ENCODE measurements around the gene RO60.

DNA sequence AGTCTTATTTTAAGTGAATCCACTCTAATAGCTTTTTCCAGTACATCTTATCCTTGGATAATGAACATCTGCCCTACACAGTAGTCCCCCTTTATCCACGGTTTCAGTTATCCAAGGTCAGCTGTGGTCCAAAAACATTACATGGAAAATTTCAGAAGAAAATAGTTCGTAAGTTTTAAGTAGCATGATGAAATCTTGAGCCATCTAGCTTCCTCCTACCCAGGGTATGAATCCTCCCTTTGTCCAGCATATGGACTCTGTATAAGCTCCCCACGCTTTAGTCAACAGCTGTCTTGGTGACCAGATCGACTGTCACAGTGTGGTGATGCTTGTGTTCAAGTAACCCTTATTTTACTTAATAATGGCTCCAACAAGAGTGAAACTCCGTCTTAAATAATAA lies 43.2 kb downstream of the RO60 start:
- TF ChIP-seq JUN (IDR thresholded peaks at IDR 0.05) (no peak), NR3C1 (IDR thresholded peaks at IDR 0.05) (no peak), MYC (IDR thresholded peaks at IDR 0.05; ENCODE audit: borderline replicate concordance, low read length) (no peak)
- TF ChIP-seq, protein P1, sequence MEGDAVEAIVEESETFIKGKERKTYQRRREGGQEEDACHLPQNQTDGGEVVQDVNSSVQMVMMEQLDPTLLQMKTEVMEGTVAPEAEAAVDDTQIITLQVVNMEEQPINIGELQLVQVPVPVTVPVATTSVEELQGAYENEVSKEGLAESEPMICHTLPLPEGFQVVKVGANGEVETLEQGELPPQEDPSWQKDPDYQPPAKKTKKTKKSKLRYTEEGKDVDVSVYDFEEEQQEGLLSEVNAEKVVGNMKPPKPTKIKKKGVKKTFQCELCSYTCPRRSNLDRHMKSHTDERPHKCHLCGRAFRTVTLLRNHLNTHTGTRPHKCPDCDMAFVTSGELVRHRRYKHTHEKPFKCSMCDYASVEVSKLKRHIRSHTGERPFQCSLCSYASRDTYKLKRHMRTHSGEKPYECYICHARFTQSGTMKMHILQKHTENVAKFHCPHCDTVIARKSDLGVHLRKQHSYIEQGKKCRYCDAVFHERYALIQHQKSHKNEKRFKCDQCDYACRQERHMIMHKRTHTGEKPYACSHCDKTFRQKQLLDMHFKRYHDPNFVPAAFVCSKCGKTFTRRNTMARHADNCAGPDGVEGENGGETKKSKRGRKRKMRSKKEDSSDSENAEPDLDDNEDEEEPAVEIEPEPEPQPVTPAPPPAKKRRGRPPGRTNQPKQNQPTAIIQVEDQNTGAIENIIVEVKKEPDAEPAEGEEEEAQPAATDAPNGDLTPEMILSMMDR (IDR thresholded peaks at IDR 0.05), result no peak
- TF ChIP-seq, protein P2, sequence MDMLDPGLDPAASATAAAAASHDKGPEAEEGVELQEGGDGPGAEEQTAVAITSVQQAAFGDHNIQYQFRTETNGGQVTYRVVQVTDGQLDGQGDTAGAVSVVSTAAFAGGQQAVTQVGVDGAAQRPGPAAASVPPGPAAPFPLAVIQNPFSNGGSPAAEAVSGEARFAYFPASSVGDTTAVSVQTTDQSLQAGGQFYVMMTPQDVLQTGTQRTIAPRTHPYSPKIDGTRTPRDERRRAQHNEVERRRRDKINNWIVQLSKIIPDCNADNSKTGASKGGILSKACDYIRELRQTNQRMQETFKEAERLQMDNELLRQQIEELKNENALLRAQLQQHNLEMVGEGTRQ (IDR thresholded peaks at IDR 0.05), result no peak
